ENCODE results near the gene RAD9A.

The RAD9A gene

GRCh38 chr11:67407688-67408163 is 15.9 kb downstream of the RAD9A start:
- Mint-ChIP-seq H3K9me3 (no peaks in the 10 kb centered on the region), H3K4me3 (peak overlapping the region; percentile 95 to 98), H3K27ac (peak overlapping the region; percentile 92 to 93), H3K27me3 (no peaks in the 10 kb centered on the region), H3K4me1 (peaks cover 90% of the 10 kb centered on the region)
- DNase-seq: no peak
- no peak for ATAC-seq

- peak; percentile 29 for ATAC-seq
- DNase-seq: peak; percentile 25 to 60
- H3K4me1 Mint-ChIP-seq: peaks cover 90% of the 10 kb centered on the region
- peak overlapping the region; percentile 92 to 93 for H3K27ac Mint-ChIP-seq
- no peaks in the 10 kb centered on the region for H3K9me3 Mint-ChIP-seq
- peak overlapping the region; percentile 95 to 98 for H3K4me3 Mint-ChIP-seq
- no peaks in the 10 kb centered on the region for H3K27me3 Mint-ChIP-seq
Measured at GRCh38 chr11:67408437-67409200, 16.8 kb downstream of the RAD9A start.

DNA sequence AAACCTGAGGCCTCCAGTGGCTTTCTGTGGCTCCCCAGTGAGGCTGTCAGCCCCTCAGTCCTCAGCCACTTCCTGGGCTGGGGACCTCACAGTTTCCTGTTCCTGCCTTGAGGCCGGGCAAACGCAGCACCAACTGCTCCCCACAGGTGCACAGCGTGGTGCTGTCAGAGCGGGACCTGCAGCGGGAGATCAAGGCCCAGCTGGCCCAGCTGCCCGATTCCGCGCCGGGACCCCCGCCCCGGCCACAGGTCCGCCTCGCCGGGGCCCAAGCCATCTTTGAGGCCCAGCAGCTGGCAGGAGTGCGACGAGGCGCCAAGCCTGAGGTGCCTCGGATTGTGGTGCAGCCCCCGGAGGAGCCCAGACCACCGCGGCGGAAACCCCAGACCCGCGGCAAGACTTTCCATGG is 17.5 kb downstream of the RAD9A start:
- DNase-seq: peak; percentile 78 to 87
- H3K27me3 Mint-ChIP-seq: no peaks in the 10 kb centered on the region
- peaks cover 90% of the 10 kb centered on the region for H3K4me1 Mint-ChIP-seq

DNA sequence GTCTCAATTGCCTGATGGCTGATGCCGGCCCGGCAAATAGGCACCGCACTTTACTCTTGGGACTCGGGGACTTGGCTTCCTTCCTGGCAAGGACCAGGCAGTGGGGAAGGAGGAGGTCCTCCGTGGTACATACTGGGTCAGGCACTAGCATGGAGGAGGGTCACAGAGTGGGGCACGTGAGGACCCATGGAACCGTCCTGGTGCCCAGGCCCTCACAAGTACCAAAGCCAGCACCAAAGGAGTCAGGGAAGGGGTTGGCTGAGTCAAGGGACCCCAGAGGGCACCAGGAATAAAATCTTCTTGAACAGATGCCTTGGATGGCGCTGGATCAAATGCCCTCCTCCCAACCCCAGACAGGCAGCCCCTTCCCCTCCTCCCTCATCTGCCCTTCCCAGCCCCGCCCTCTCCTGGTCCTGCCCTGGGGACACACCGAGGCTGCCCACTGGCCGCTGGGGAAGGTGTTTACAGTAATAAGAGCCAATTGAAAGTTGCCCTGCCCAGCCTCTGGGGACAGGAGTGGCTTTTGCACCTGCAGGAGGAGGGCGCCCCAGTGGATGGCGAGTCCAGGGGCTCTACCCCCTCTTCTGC is 18.1 kb downstream of the RAD9A start:
- DNase-seq: peak in 1 of 2 donors; percentile 23
- H3K4me1 Mint-ChIP-seq: peaks cover 90% of the 10 kb centered on the region
- peak overlapping the region; percentile 87 to 93 for H3K27ac Mint-ChIP-seq
- no peaks in the 10 kb centered on the region for H3K27me3 Mint-ChIP-seq
- no peak for ATAC-seq
- peak overlapping the region; percentile 95 to 98 for H3K4me3 Mint-ChIP-seq
- no peaks in the 10 kb centered on the region for H3K9me3 Mint-ChIP-seq

More for the DNA sequence above, 17.5 kb downstream of the RAD9A start:
- Mint-ChIP-seq H3K9me3 (no peaks in the 10 kb centered on the region), H3K4me3 (peak overlapping the region; percentile 95 to 98), H3K27ac (peak overlapping the region in 1 of 2 donors; percentile 84)
- ATAC-seq: peak; percentile 83

DNA sequence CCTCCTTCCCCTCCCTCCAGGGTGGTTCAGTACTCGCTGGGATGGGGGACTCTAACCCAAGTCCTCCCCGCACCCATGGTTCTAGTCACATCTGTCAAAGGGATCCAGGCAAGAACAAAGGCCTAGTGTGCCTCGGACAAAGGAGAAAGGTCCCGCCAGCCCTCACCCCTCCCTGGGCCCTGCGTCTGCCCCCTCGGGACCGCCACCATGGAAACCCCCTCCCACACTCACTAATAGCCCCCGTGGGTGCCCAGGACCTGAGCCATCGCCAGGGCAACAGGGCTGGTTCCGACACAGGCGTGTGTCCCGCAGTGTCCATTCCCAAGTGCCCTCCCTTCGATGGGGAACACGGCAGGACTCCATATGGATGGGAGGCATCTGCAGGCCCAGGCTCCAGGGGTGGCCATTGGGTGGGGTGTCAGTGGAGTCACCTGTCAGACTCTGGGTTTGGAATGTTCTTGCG is 18.6 kb downstream of the RAD9A start:
- DNase-seq (no peak), ATAC-seq (no peak)
- H3K4me3 Mint-ChIP-seq: peak overlapping the region; percentile 95 to 98
- H3K9me3 Mint-ChIP-seq: no peaks in the 10 kb centered on the region
- peaks cover 88% of the 10 kb centered on the region for H3K4me1 Mint-ChIP-seq
- H3K27ac Mint-ChIP-seq: peak overlapping the region; percentile 87 to 93
- no peaks in the 10 kb centered on the region for H3K27me3 Mint-ChIP-seq

- peaks cover 84% of the 10 kb centered on the region for H3K4me1 Mint-ChIP-seq
Measured at GRCh38 chr11:67410984-67411784, 19.4 kb downstream of the RAD9A start.

DNA sequence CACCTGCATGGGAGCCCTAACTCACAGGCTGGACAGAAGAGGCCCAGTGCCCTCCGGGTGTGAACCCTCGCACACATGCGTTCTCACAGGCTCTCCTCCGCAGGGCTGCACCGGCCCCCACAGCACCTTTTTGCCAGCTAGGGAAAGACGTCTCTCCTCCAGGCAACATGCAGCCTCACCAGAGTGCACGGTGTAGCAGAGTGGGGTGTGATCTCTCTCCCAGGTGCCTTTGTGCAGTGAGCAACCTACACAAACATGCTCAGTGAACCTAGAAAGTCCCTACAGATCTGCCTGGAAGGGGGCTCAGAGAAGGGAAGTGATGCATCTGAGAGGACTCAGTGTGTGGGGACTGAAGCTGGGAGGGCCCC is 20.0 kb downstream of the RAD9A start:
- Mint-ChIP-seq H3K27ac (peak overlapping the region in 1 of 2 donors; percentile 89), H3K4me3 (peak overlapping the region; percentile 26 to 39), H3K9me3 (no peaks in the 10 kb centered on the region), H3K4me1 (peaks cover 84% of the 10 kb centered on the region), H3K27me3 (no peaks in the 10 kb centered on the region)
- DNase-seq (peak in 1 of 2 donors; percentile 32), ATAC-seq (peak; percentile 15)

More at GRCh38 chr11:67410984-67411784, 19.4 kb downstream of the RAD9A start:
- ATAC-seq (no peak), DNase-seq (no peak)
- H3K27ac Mint-ChIP-seq: peak overlapping the region in 1 of 2 donors; percentile 71
- H3K27me3 Mint-ChIP-seq: no peaks in the 10 kb centered on the region
- no peaks in the 10 kb centered on the region for H3K9me3 Mint-ChIP-seq
- peak overlapping the region; percentile 42 for H3K4me3 Mint-ChIP-seq

- no peak for ATAC-seq
- DNase-seq: no peak
- H3K27ac Mint-ChIP-seq: peak overlapping the region in 1 of 2 donors; percentile 56
- no peaks in the 10 kb centered on the region for H3K9me3 Mint-ChIP-seq
- H3K27me3 Mint-ChIP-seq: no peaks in the 10 kb centered on the region
- peaks cover 84% of the 10 kb centered on the region for H3K4me1 Mint-ChIP-seq
- H3K4me3 Mint-ChIP-seq: peak overlapping the region in 1 of 2 donors; percentile 14
Measured at GRCh38 chr11:67412495-67413179, 20.9 kb downstream of the RAD9A start.

DNA sequence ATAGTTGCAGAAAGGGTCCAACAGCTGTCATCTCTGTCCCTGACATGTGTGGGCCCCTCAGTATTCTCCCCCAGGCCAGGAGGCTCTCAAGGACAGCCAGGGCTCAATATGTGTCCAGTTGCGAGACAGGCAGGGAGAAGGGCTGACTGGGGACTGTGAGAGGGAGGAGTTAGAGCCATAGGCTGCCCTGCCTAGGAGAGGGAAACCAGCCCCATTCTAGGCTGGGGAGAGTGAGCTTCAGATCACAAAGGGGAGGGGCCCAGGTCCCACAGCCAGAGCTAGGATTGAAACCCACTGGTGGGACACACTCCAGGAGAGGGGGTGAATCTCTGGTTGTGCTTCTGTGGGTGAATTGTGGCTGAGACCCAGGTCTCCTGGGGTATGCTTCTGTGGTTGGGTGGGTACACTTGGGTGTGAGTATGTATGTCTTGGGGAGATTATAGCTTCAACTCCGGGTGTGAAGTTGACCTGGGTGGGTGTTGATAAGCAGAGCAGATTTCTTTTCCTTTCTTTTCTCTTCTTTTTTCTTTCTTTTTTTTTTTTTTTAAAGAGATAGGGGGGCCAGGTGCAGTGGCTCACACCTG is 21.6 kb downstream of the RAD9A start:
- H3K4me3 Mint-ChIP-seq: peak overlapping the region in 1 of 2 donors; percentile 14
- H3K9me3 Mint-ChIP-seq: no peaks in the 10 kb centered on the region
- peaks cover 84% of the 10 kb centered on the region for H3K4me1 Mint-ChIP-seq
- no peak overlapping the region for H3K27ac Mint-ChIP-seq
- ATAC-seq (no peak), DNase-seq (no peak)
- no peaks in the 10 kb centered on the region for H3K27me3 Mint-ChIP-seq

DNA sequence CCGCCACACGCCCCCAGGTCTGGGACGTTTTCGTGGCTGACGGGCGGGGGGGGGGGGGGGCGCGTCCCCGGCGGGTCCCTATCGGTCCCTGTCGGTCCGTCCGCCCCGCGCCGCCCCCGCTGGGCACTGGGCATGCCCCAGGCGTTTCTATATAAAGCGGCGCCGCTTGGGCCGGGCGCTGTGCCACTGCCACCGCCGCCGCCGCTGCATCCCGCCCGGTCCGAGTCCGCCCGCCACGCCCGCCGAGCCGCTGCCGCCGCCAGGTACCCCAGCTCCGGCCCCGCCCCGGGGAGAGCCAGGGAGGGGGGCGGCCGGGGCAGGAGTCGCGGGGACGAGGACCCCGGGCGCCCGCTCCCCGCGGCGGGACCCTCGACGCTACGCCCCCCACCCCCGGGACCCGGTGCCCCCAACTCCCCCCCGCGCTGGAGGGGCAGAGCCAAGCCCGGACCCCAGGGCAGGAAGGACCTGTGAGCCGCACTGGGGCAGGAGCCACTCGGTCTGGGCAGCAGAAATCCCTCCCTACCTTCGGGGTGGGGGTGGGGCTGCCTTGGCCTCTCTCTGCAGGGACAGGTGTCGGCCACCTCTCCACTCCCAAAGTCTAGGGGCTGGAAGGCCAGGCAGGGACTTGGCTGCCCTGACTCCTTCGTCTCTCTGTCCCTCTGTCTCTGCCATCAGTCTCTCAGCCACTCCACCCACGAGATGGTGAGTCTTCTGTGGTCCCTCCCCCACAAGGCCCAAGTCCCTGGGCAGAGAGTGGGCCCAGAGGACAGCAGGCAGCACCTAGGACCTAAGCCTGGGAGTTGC is 23.9 kb downstream of the RAD9A start, which contains the start of gene CARNS1:
TSS of gene CARNS1 (plus strand) at position 178 of the 804 bp plus-strand sequence. CDS start at position 700, 522 bp downstream.
- DNase-seq (peak in 1 of 2 donors; percentile 29), ATAC-seq (no peak)
- no peaks in the 10 kb centered on the region for H3K27me3 Mint-ChIP-seq
- H3K27ac Mint-ChIP-seq: peak within 1 kb of the TSS; percentile 87 to 88
- peak within 1 kb of the TSS; percentile 84 to 87 for H3K4me3 Mint-ChIP-seq
- peaks cover 81% of the 10 kb centered on the region for H3K4me1 Mint-ChIP-seq
- H3K9me3 Mint-ChIP-seq: no peaks in the 10 kb centered on the region

- H3K4me1 Mint-ChIP-seq: peaks cover 79% of the 10 kb centered on the region
Measured at GRCh38 chr11:67416416-67417335, 24.9 kb downstream of the RAD9A start.

DNA sequence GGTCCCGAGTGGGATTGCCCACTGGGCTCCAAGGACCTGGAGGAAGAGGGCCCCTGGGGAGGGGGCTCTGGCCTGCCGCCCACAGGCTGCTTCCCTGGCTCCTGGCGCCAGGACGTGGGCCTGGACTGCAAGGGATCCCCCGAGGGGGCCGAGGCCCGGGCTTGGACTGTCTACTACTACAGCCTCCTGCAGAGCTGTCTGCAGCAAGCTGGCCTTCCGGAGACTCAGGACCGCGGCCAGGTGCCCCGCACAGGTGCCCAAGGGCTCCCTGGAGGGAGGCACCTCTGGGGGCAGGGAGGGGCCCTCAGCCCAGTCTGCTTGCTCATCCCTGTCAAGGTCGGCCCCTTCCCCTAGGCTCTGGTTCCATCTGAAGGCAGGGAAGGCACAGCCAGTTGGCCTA is 25.6 kb downstream of the RAD9A start:
- peaks cover 72% of the 10 kb centered on the region for H3K4me1 Mint-ChIP-seq
- ATAC-seq (no peak), DNase-seq (no peak)
- H3K27me3 Mint-ChIP-seq: no peaks in the 10 kb centered on the region
- peak overlapping the region in 1 of 2 donors; percentile 42 for H3K27ac Mint-ChIP-seq
- no peaks in the 10 kb centered on the region for H3K9me3 Mint-ChIP-seq
- peak overlapping the region; percentile 87 to 88 for H3K4me3 Mint-ChIP-seq

More at GRCh38 chr11:67416416-67417335, 24.9 kb downstream of the RAD9A start:
- Mint-ChIP-seq H3K27me3 (no peaks in the 10 kb centered on the region), H3K4me3 (peak overlapping the region; percentile 80 to 87), H3K27ac (peak overlapping the region; percentile 87 to 88), H3K9me3 (no peaks in the 10 kb centered on the region)
- no peak for ATAC-seq
- DNase-seq: peak; percentile 45 to 58

All from stimulated activated naive CD8-positive, alpha-beta T cell treated with anti-CD3 and anti-CD28 coated beads, Interleukin-15, amount 100 ng/mL, for 72 hours (primary cell).